ENCODE results near the gene PTPRN2.

The PTPRN2 gene

GRCh38 chr7:158486919-158487318 is 100.7 kb downstream of the PTPRN2 start:
- no peak for DNase-seq

GRCh38 chr7:158484801-158485531 is 102.7 kb downstream of the PTPRN2 start:
- DNase-seq, result no peak

- DNase-seq, result no peak
Measured at GRCh38 chr7:158482480-158482879, 105.1 kb downstream of the PTPRN2 start.

GRCh38 chr7:158479664-158480025 is 108.0 kb downstream of the PTPRN2 start:
- DNase-seq, result no peak

GRCh38 chr7:158479021-158479663 is 108.5 kb downstream of the PTPRN2 start:
- DNase-seq, result no peak

- no peak for DNase-seq
Measured at GRCh38 chr7:158477866-158478265, 109.8 kb downstream of the PTPRN2 start.

GRCh38 chr7:158476331-158476932 is 111.2 kb downstream of the PTPRN2 start:
- DNase-seq, result no peak

- DNase-seq, result no peak
Measured at GRCh38 chr7:158475679-158476052, 112.0 kb downstream of the PTPRN2 start.

GRCh38 chr7:158475036-158475678 is 112.5 kb downstream of the PTPRN2 start:
- no peak for DNase-seq

- no peak for DNase-seq
Measured at GRCh38 chr7:158474488-158474887, 113.1 kb downstream of the PTPRN2 start.

- DNase-seq, result no peak
Measured at GRCh38 chr7:158473946-158474345, 113.7 kb downstream of the PTPRN2 start.

GRCh38 chr7:158473221-158473620 is 114.4 kb downstream of the PTPRN2 start:
- DNase-seq, result no peak

GRCh38 chr7:158472596-158472995 is 115.0 kb downstream of the PTPRN2 start:
- DNase-seq, result no peak

- no peak for DNase-seq
Measured at GRCh38 chr7:158471716-158472115, 115.9 kb downstream of the PTPRN2 start.

- DNase-seq, result no peak
Measured at GRCh38 chr7:158470336-158470735, 117.3 kb downstream of the PTPRN2 start.

- no peak for DNase-seq
Measured at GRCh38 chr7:158469396-158470051, 118.1 kb downstream of the PTPRN2 start.

GRCh38 chr7:158468700-158469296 is 118.8 kb downstream of the PTPRN2 start:
- no peak for DNase-seq

- DNase-seq, result no peak
Measured at GRCh38 chr7:158468181-158468580, 119.4 kb downstream of the PTPRN2 start.

- no peak for DNase-seq
Measured at GRCh38 chr7:158467562-158467961, 120.1 kb downstream of the PTPRN2 start.

GRCh38 chr7:158463317-158463716 is 124.3 kb downstream of the PTPRN2 start:
- no peak for DNase-seq

- DNase-seq, result no peak
Measured at GRCh38 chr7:158461824-158462223, 125.8 kb downstream of the PTPRN2 start.

GRCh38 chr7:158460665-158461064 is 127.0 kb downstream of the PTPRN2 start:
- no peak for DNase-seq

GRCh38 chr7:158458716-158459282 is 128.8 kb downstream of the PTPRN2 start:
- no peak for DNase-seq
